OCI-LY7 (cell line): ENCODE data around the gene C9. TPM values are rescaled to one million over a fixed set of nuclear protein-coding genes. Genes with fewer than 3 reads are reported as not detected.

Experiments
- BruUV-seq: library from RNA; stranded (reverse); fragments of 400-500 nt; replicated peaks from 2 replicates; lab custom pipeline; 2021; lab: Mats Ljungman, UMichigan
- CTCF ChIA-PET: fragments of 300-600 bp; sonication (Branson Sonifier 250); formaldehyde crosslinking; loops from one replicate; lab custom pipeline; 2022; ENCODE audit warnings: antibody characterized with exemption; ENCODE audit not compliant: unreplicated experiment; lab: Charles Lee
- POLR2A ChIA-PET: fragments of 300-600 bp; sonication (Branson Sonifier 250); formaldehyde crosslinking; loops from one replicate; lab custom pipeline; 2022; ENCODE audit warnings: antibody characterized with exemption; lab: Charles Lee
- DNase-seq: peaks from one replicate; pipeline ENCODE4 v3.0.0-alpha.2; 2015; ENCODE audit warnings: low spot score
- H2AFZ ChIP-seq: fragments of 200-600 bp; sonication (generic), shearing (Covaris generic); 2 replicates; pipeline ENCODE4 v1.6.1; 2014; ENCODE audit warnings: mild to moderate bottlenecking, antibody characterized with exemption, low read length, moderate library complexity
- H3K27ac ChIP-seq: fragments of 200-600 bp; sonication (generic); 2 replicates; pipeline ENCODE4 v1.5.1; 2014; ENCODE audit warnings: mixed run types, low read depth, mild to moderate bottlenecking, moderate library complexity, low read length, inconsistent platforms; ENCODE audit not compliant: poor library complexity, severe bottlenecking
- H3K36me3 ChIP-seq: fragments of 200-600 bp; sonication (generic); 2 replicates; pipeline ENCODE4 v1.6.1; 2014; ENCODE audit warnings: mild to moderate bottlenecking, antibody characterized with exemption, low read length, moderate library complexity, mixed read lengths; ENCODE audit not compliant: insufficient read depth
- H3K4me1 ChIP-seq: fragments of 200-600 bp; sonication (generic); 2 replicates; pipeline ENCODE4 v1.5.1; 2014; ENCODE audit warnings: mild to moderate bottlenecking, low read length; ENCODE audit not compliant: insufficient read depth, poor library complexity, severe bottlenecking
- H3K4me2 ChIP-seq: fragments of 200-600 bp; sonication (generic); 2 replicates; pipeline ENCODE4 v1.6.1; 2014; ENCODE audit warnings: mild to moderate bottlenecking, low read length
- H3K4me3 ChIP-seq: fragments of 200-600 bp; sonication (generic); 2 replicates; pipeline ENCODE4 v1.5.1; 2014; ENCODE audit warnings: mild to moderate bottlenecking, low read depth, low read length; ENCODE audit not compliant: poor library complexity, severe bottlenecking
- H3K79me2 ChIP-seq: fragments of 200-600 bp; sonication (generic); 2 replicates; pipeline ENCODE4 v1.6.1; 2016; ENCODE audit warnings: low read depth, mild to moderate bottlenecking, low read length, moderate library complexity, mixed read lengths; ENCODE audit not compliant: insufficient read depth
- H3K9me2 ChIP-seq: fragments of 200-600 bp; sonication (generic); 2 replicates; pipeline ENCODE4 v1.6.1; 2016; ENCODE audit warnings: mild to moderate bottlenecking, low read length, mixed read lengths; ENCODE audit not compliant: insufficient read depth
- H3K9me3 ChIP-seq: fragments of 200-600 bp; sonication (generic); 2 replicates; pipeline ENCODE4 v1.6.1; 2014; ENCODE audit warnings: mild to moderate bottlenecking, mixed run types, low read length, mixed read lengths
- H4K20me1 ChIP-seq: fragments of 200-600 bp; sonication (generic); 2 replicates; pipeline ENCODE4 v1.6.1; 2014; ENCODE audit warnings: mild to moderate bottlenecking, antibody characterized with exemption, low read length, moderate library complexity, mixed read lengths; ENCODE audit not compliant: insufficient read depth
- EZH2phosphoT487 ChIP-seq: fragments of 200-600 bp; sonication (generic); IDR thresholded peaks from 2 replicates; pipeline ENCODE4 v1.6.1; 2018; ENCODE audit warnings: low read depth, borderline replicate concordance, mild to moderate bottlenecking, mixed run types, antibody characterized with exemption, low read length, moderate library complexity, mixed read lengths
- intact Hi-C: fragments of 100-400 bp; cut with micrococcal nuclease; formaldehyde crosslinking; loops from one replicate; pipeline ENCODE4 v1.10.0; 2022; ENCODE audit not compliant: unreplicated experiment
- total RNA-seq, 2 experiments: library from RNA; depleted of rRNA in 1 of 2; stranded (reverse); fragments of >200 nt in 1 of 2; shearing (Covaris generic) in 1 of 2; gene quantifications; 2 replicates each; pipeline ENCODE4 v1.2.3, GENCODE V29; 2014 to 2022
- TF ChIP-seq, protein P1 (sequence below): fragments of 200-600 bp; sonication (generic); conservative IDR thresholded peaks from 2 replicates; pipeline ENCODE4 v1.5.1; 2014; ENCODE audit warnings: mild to moderate bottlenecking, antibody characterized with exemption, low read length, moderate library complexity, mixed read lengths

Gene C9
- total RNA-seq, 2 experiments from 2014 or later, result not detected

DNA sequence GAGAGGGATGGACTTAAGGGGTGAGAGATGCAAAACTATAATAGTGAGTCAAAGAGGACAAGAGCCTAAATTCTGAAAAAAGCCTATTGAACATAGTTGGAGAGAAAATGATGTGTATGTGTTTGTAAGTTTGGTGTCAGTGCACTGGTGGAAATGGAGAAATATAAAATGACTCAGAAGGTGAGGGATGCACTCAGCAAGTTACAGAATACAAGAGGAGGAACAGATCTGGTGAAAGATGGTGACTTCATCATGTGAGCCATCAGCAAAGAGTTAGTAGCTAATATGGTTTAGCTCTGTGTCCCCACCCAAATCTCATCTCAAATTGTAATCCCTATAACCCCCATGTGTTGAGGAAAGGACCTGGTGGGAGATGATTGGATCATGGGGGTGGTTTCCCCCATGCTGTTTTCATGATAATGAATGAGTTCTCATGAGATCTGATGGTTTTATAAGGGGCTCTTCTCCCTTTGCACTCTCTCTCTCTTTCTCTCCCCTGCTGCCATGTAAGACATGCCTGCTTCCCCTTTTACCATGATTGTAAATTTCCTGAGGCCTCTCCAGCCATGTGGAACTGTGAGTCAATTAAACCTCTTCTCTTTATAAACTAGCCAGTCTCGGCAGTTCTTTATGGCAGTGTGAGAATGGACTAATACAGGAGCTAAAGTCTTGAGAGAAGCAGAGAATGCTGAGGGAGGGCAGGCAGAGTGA lies 114.6 kb downstream of the C9 start:
- no peak overlapping the region for H3K4me2 ChIP-seq
- no peaks in the 10 kb centered on the region for H3K9me3 ChIP-seq
- no TSS peak for BruUV-seq
- H3K4me1 ChIP-seq, result no peaks in the 10 kb centered on the region
- H3K27ac ChIP-seq, result no peak overlapping the region
- ChIA-PET POLR2A (interaction anchor here (0.6 kb wide), 1 partner anchor 588 kb away, joined by 4 read pairs; no protein-coding TSS in a partner anchor), CTCF (no interaction called here)
- intact Hi-C loops, result no loop called here
- no peaks in the 10 kb centered on the region for H3K36me3 ChIP-seq
- no peak for TF ChIP-seq EZH2phosphoT487
- TF ChIP-seq, protein P1, sequence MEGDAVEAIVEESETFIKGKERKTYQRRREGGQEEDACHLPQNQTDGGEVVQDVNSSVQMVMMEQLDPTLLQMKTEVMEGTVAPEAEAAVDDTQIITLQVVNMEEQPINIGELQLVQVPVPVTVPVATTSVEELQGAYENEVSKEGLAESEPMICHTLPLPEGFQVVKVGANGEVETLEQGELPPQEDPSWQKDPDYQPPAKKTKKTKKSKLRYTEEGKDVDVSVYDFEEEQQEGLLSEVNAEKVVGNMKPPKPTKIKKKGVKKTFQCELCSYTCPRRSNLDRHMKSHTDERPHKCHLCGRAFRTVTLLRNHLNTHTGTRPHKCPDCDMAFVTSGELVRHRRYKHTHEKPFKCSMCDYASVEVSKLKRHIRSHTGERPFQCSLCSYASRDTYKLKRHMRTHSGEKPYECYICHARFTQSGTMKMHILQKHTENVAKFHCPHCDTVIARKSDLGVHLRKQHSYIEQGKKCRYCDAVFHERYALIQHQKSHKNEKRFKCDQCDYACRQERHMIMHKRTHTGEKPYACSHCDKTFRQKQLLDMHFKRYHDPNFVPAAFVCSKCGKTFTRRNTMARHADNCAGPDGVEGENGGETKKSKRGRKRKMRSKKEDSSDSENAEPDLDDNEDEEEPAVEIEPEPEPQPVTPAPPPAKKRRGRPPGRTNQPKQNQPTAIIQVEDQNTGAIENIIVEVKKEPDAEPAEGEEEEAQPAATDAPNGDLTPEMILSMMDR, result no peak
- no peaks in the 10 kb centered on the region for H3K79me2 ChIP-seq
- H4K20me1 ChIP-seq, result no peaks in the 10 kb centered on the region
- no peaks in the 10 kb centered on the region for H3K9me2 ChIP-seq
- DNase-seq, result no peak
- no peak overlapping the region for H3K4me3 ChIP-seq
- no peak overlapping the region for H2AFZ ChIP-seq

DNA sequence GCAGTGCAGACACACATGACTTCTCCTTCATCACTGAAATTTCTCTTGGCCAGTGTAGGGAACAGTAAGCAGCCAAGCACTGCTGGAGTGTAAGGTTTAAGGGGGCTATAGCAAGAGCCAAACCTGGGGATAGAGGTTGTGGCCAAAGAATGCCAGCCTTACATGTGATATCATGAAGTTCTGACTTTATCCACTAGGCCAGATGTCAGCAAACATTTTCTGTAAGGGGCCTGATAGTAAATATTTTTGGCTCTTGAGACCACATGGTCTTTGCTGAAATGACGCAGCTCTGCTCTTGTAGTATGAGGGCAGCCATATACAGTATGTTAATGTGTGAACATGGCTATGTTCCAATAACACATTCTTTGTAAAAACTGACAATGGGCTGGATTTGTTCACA lies 115.2 kb downstream of the C9 start:
- H3K4me1 ChIP-seq, result no peaks in the 10 kb centered on the region
- no peaks in the 10 kb centered on the region for H3K9me2 ChIP-seq
- H3K27ac ChIP-seq, result no peak overlapping the region
- TF ChIP-seq, protein P1, result no peak
- TF ChIP-seq EZH2phosphoT487, result no peak
- CTCF ChIA-PET, result no interaction called here
- H2AFZ ChIP-seq, result no peak overlapping the region
- no peaks in the 10 kb centered on the region for H3K36me3 ChIP-seq
- no peak overlapping the region for H3K4me2 ChIP-seq
- intact Hi-C loops, result no loop called here
- POLR2A ChIA-PET, result no interaction called here
- H3K9me3 ChIP-seq, result no peaks in the 10 kb centered on the region
- H3K4me3 ChIP-seq, result no peak overlapping the region
- no TSS peak for BruUV-seq
- no peaks in the 10 kb centered on the region for H4K20me1 ChIP-seq
- no peak for DNase-seq
- no peaks in the 10 kb centered on the region for H3K79me2 ChIP-seq

DNA sequence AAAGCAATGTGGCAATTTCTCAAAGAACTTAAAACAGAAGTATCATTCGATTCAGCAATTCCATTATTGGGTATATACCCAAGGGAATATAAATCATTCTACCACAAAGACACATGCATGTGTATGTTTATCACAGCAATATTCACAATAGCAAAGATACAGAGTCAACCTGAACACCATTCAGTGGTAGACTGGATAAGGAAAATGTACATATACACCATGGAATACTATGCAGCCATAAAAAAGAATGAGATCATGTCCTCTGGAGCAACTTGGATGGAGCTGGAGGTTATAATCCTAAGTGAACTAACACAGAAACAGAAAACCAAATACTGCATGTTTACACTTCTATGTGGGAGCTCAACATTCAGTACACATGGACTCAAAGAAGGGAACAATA lies 123.5 kb downstream of the C9 start:
- Histone ChIP-seq H2AFZ (no peak overlapping the region), H3K27ac (no peak overlapping the region), H3K4me1 (no peaks in the 10 kb centered on the region), H3K4me2 (no peak overlapping the region), H3K79me2 (no peaks in the 10 kb centered on the region), H4K20me1 (no peaks in the 10 kb centered on the region), H3K9me2 (no peaks in the 10 kb centered on the region), H3K9me3 (no peaks in the 10 kb centered on the region), H3K4me3 (no peak overlapping the region), H3K36me3 (no peaks in the 10 kb centered on the region)
- intact Hi-C loops, result no loop called here
- no peak for TF ChIP-seq EZH2phosphoT487
- TF ChIP-seq, protein P1, result no peak
- BruUV-seq, result no TSS peak
- ChIA-PET POLR2A (no interaction called here), CTCF (no interaction called here)
- no peak for DNase-seq
